A549 (cell line): ENCODE data around the gene PIP4K2B.

Source experiments
- EHMT2 ChIP-seq: fragments of 200-600 bp; sonication (generic); IDR thresholded peaks from 2 replicates; pipeline ENCODE4 v1.6.1; 2016; ENCODE audit warnings: antibody characterized with exemption, low read depth, mild to moderate bottlenecking, moderate library complexity
- TF ChIP-seq, protein P1 (sequence below): fragments of >200 bp; sonication (Bioruptor Twin); formaldehyde crosslinking; IDR thresholded peaks from 3 replicates; pipeline ENCODE4 v1.5.1; 2016

- no peak for TF ChIP-seq EHMT2
- TF ChIP-seq, protein P1, sequence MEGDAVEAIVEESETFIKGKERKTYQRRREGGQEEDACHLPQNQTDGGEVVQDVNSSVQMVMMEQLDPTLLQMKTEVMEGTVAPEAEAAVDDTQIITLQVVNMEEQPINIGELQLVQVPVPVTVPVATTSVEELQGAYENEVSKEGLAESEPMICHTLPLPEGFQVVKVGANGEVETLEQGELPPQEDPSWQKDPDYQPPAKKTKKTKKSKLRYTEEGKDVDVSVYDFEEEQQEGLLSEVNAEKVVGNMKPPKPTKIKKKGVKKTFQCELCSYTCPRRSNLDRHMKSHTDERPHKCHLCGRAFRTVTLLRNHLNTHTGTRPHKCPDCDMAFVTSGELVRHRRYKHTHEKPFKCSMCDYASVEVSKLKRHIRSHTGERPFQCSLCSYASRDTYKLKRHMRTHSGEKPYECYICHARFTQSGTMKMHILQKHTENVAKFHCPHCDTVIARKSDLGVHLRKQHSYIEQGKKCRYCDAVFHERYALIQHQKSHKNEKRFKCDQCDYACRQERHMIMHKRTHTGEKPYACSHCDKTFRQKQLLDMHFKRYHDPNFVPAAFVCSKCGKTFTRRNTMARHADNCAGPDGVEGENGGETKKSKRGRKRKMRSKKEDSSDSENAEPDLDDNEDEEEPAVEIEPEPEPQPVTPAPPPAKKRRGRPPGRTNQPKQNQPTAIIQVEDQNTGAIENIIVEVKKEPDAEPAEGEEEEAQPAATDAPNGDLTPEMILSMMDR = no peak
Observed at GRCh38 chr17:38720941-38721340, 78.4 kb downstream of the PIP4K2B start.
